WTC11 (cell line): ENCODE measurements around the gene UBR4. TPM values are rescaled to one million over a fixed set of nuclear protein-coding genes. Genes with fewer than 3 reads are reported as not detected.
A peak's percentile ranks its signal among the peaks of the same experiment; 100 is the strongest.

Experiments used
- ATAC-seq: fragments of 200-7000 bp; cut with Tn5 transposase; 2 replicates; pipeline ENCODE4 v1.10.0; 2021; ENCODE audit warnings: mild to moderate bottlenecking, moderate library complexity
- CTCF ChIA-PET: fragments of 300-600 bp; sonication (Branson Sonifier 250); formaldehyde crosslinking; loops from one replicate; lab custom pipeline; 2021; ENCODE audit warnings: antibody characterized with exemption; lab: Charles Lee
- POLR2A ChIA-PET: fragments of 350-600 bp; sonication (Branson Sonifier 250); formaldehyde crosslinking; loops from one replicate; lab custom pipeline; 2021; ENCODE audit warnings: antibody characterized with exemption; lab: Charles Lee
- DNase-seq: peaks from one replicate; pipeline ENCODE4 v3.0.0; 2021; ENCODE audit warnings: low spot score
- H3K27ac Mint-ChIP-seq: 2 replicates; pipeline ENCODE4 v1.8.0; 2021; ENCODE audit warnings: mixed read lengths
- H3K27me3 Mint-ChIP-seq: 2 replicates; pipeline ENCODE4 v1.8.0; 2021; ENCODE audit warnings: low read depth, mild to moderate bottlenecking, moderate library complexity, mixed read lengths
- H3K36me3 Mint-ChIP-seq: 2 replicates; pipeline ENCODE4 v1.8.0; 2021; ENCODE audit warnings: mixed read lengths
- H3K4me1 Mint-ChIP-seq: 2 replicates; pipeline ENCODE4 v1.8.0; 2022; ENCODE audit warnings: mixed read lengths
- H3K4me3 Mint-ChIP-seq: 2 replicates; pipeline ENCODE4 v1.8.0; 2021; ENCODE audit warnings: mild to moderate bottlenecking, moderate library complexity, mixed read lengths
- H3K9me3 Mint-ChIP-seq: 2 replicates; pipeline ENCODE4 v1.8.0; 2021; ENCODE audit warnings: mixed read lengths
- CREB1 ChIP-seq: sonication (generic); formaldehyde crosslinking; IDR thresholded peaks from 2 replicates; pipeline ENCODE4 v1.8.0; 2023; ENCODE audit warnings: mild to moderate bottlenecking, missing genetic modification reagents
- SOX15 ChIP-seq: fragments of 250-450 bp; sonication (Bioruptor Pico); IDR thresholded peaks from 2 replicates; pipeline ENCODE4 v1.9.0; 2021; ENCODE audit warnings: mild to moderate bottlenecking
- total RNA-seq: library from RNA; stranded (reverse); gene quantifications from 3 replicates; pipeline ENCODE4 v1.2.3, GENCODE V29; 2021
- TF ChIP-seq, protein P1 (sequence below): sonication (generic); formaldehyde crosslinking; IDR thresholded peaks from 2 replicates; pipeline ENCODE4 v1.8.0; 2022; ENCODE audit warnings: missing genetic modification reagents
- TF ChIP-seq, protein P2 (sequence below): sonication (generic); formaldehyde crosslinking; IDR thresholded peaks from 2 replicates; pipeline ENCODE4 v1.8.0; 2023; ENCODE audit warnings: missing genetic modification reagents, mild to moderate bottlenecking, borderline replicate concordance
- TF ChIP-seq, protein P3 (sequence below): fragments of 250-450 bp; sonication (Bioruptor Pico); IDR thresholded peaks from 2 replicates; pipeline ENCODE4 v2.1.2; 2022; ENCODE audit warnings: mild to moderate bottlenecking, moderate library complexity
- TF ChIP-seq, protein P4 (sequence below): sonication (generic); formaldehyde crosslinking; IDR thresholded peaks from 2 replicates; pipeline ENCODE4 v1.8.0; 2022; ENCODE audit warnings: mild to moderate bottlenecking, missing genetic modification reagents
- TF ChIP-seq, protein P5 (sequence below): fragments of 250-450 bp; sonication (Bioruptor Pico); conservative IDR thresholded peaks from 2 replicates; pipeline ENCODE4 v1.9.0; 2021; ENCODE audit warnings: mild to moderate bottlenecking

Gene UBR4
- total RNA-seq, 1 experiment from 2014 or later, result 179 TPM

DNA sequence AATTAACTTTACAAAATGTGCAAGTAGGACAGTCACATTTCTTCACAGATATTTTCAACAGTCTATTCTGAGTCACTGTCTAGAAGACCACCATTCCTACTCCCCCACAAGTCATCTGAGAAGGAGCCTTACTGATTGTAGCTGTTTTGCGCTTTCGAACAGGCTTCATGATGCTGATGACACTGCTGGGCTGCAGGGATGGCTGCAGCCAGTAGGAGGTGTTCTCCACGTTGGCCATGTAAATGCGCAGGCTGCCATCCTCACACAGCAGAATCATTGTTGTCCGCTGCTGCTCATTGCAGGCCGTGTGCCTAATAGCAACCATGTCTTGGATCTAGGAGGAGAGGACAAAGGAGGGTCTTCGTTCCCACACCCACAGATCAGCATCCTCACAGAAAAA, 56.9 kb downstream of the UBR4 start:
- H3K4me3 Mint-ChIP-seq, result no peak overlapping the region

More for the DNA sequence above, 56.9 kb downstream of the UBR4 start:
- ATAC-seq (peak; percentile 55), DNase-seq (no peak)
- CTCF ChIA-PET, result interaction anchor here (1.1 kb wide), 1 partner anchor 26 kb away, joined by 3 read pairs; no protein-coding TSS in a partner anchor
- Mint-ChIP-seq H3K27ac (no peak overlapping the region), H3K4me1 (no peaks in the 10 kb centered on the region), H3K36me3 (peaks cover 100% of the 10 kb centered on the region), H3K27me3 (no peaks in the 10 kb centered on the region), H3K9me3 (no peaks in the 10 kb centered on the region)
- POLR2A ChIA-PET, result no interaction called here
- TF ChIP-seq, protein P1, sequence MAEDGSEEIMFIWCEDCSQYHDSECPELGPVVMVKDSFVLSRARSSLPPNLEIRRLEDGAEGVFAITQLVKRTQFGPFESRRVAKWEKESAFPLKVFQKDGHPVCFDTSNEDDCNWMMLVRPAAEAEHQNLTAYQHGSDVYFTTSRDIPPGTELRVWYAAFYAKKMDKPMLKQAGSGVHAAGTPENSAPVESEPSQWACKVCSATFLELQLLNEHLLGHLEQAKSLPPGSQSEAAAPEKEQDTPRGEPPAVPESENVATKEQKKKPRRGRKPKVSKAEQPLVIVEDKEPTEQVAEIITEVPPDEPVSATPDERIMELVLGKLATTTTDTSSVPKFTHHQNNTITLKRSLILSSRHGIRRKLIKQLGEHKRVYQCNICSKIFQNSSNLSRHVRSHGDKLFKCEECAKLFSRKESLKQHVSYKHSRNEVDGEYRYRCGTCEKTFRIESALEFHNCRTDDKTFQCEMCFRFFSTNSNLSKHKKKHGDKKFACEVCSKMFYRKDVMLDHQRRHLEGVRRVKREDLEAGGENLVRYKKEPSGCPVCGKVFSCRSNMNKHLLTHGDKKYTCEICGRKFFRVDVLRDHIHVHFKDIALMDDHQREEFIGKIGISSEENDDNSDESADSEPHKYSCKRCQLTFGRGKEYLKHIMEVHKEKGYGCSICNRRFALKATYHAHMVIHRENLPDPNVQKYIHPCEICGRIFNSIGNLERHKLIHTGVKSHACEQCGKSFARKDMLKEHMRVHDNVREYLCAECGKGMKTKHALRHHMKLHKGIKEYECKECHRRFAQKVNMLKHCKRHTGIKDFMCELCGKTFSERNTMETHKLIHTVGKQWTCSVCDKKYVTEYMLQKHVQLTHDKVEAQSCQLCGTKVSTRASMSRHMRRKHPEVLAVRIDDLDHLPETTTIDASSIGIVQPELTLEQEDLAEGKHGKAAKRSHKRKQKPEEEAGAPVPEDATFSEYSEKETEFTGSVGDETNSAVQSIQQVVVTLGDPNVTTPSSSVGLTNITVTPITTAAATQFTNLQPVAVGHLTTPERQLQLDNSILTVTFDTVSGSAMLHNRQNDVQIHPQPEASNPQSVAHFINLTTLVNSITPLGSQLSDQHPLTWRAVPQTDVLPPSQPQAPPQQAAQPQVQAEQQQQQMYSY (CRISPR knock-in tag), result no peak
- TF ChIP-seq, protein P2, sequence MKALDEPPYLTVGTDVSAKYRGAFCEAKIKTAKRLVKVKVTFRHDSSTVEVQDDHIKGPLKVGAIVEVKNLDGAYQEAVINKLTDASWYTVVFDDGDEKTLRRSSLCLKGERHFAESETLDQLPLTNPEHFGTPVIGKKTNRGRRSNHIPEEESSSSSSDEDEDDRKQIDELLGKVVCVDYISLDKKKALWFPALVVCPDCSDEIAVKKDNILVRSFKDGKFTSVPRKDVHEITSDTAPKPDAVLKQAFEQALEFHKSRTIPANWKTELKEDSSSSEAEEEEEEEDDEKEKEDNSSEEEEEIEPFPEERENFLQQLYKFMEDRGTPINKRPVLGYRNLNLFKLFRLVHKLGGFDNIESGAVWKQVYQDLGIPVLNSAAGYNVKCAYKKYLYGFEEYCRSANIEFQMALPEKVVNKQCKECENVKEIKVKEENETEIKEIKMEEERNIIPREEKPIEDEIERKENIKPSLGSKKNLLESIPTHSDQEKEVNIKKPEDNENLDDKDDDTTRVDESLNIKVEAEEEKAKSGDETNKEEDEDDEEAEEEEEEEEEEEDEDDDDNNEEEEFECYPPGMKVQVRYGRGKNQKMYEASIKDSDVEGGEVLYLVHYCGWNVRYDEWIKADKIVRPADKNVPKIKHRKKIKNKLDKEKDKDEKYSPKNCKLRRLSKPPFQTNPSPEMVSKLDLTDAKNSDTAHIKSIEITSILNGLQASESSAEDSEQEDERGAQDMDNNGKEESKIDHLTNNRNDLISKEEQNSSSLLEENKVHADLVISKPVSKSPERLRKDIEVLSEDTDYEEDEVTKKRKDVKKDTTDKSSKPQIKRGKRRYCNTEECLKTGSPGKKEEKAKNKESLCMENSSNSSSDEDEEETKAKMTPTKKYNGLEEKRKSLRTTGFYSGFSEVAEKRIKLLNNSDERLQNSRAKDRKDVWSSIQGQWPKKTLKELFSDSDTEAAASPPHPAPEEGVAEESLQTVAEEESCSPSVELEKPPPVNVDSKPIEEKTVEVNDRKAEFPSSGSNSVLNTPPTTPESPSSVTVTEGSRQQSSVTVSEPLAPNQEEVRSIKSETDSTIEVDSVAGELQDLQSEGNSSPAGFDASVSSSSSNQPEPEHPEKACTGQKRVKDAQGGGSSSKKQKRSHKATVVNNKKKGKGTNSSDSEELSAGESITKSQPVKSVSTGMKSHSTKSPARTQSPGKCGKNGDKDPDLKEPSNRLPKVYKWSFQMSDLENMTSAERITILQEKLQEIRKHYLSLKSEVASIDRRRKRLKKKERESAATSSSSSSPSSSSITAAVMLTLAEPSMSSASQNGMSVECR (CRISPR knock-in tag), result no peak
- no peak for TF ChIP-seq CREB1 (CRISPR knock-in tag)
- TF ChIP-seq, protein P3, sequence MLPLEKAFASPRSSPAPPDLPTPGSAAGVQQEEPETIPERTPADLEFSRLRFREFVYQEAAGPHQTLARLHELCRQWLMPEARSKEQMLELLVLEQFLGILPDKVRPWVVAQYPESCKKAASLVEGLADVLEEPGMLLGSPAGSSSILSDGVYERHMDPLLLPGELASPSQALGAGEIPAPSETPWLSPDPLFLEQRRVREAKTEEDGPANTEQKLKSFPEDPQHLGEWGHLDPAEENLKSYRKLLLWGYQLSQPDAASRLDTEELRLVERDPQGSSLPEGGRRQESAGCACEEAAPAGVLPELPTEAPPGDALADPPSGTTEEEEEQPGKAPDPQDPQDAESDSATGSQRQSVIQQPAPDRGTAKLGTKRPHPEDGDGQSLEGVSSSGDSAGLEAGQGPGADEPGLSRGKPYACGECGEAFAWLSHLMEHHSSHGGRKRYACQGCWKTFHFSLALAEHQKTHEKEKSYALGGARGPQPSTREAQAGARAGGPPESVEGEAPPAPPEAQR (CRISPR knock-in tag), result no peak
- TF ChIP-seq, protein P4, sequence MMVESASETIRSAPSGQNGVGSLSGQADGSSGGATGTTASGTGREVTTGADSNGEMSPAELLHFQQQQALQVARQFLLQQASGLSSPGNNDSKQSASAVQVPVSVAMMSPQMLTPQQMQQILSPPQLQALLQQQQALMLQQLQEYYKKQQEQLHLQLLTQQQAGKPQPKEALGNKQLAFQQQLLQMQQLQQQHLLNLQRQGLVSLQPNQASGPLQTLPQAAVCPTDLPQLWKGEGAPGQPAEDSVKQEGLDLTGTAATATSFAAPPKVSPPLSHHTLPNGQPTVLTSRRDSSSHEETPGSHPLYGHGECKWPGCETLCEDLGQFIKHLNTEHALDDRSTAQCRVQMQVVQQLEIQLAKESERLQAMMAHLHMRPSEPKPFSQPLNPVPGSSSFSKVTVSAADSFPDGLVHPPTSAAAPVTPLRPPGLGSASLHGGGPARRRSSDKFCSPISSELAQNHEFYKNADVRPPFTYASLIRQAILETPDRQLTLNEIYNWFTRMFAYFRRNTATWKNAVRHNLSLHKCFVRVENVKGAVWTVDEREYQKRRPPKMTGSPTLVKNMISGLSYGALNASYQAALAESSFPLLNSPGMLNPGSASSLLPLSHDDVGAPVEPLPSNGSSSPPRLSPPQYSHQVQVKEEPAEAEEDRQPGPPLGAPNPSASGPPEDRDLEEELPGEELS, result no peak
- TF ChIP-seq, protein P5, sequence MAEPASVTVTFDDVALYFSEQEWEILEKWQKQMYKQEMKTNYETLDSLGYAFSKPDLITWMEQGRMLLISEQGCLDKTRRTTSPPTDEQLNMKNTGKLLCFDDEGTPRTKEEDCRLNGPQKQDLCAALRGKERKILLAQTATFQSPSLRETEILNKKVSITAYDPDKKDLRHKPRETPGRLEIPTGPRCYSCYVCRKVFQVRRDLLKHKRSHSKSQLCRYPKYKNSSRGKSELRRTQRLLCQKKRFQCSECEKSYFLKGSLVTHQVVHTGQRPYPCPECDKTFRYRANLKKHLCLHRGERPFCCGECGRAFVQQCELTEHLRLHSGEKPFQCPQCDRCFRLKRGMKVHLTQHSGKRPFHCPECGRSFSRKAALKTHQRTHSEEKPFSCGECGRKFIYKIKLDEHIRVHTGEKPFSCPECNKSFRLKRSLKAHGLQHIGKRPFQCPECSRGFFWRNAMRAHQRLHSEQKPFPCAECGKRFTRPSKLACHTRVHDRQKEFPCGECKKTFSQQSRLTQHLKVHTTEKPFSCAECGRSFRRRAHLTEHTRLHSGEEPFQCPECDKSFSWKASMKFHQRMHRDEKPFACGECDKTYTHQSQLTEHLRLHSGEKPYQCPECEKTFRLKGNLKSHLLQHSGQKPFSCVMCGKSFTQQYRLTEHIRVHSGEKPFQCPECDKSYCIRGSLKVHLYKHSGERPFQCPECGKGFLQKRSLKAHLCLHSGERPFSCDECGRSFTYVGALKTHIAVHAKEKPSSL (CRISPR knock-in tag), result no peak
- no peak for TF ChIP-seq SOX15 (CRISPR knock-in tag)
